22Rv1 (cell line): ENCODE results near the gene DENND2C.

Source experiments
- H3K27ac ChIP-seq: fragments of 450-650 bp; 2 replicates; pipeline ENCODE4 v1.5.1; 2017
- ZFX ChIP-seq: fragments of 450-650 bp; IDR thresholded peaks from 2 replicates; pipeline ENCODE4 v1.6.1; 2017; ENCODE audit warnings: antibody characterized with exemption, borderline replicate concordance
- TF ChIP-seq, protein P1 (sequence below): fragments of 450-650 bp; IDR thresholded peaks from 2 replicates; pipeline ENCODE4 v1.5.1; 2017; ENCODE audit warnings: mild to moderate bottlenecking

DENND2C gene

GRCh38 chr1:114561333-114561732, 108.5 kb downstream of the DENND2C start:
- no peak overlapping the region for H3K27ac ChIP-seq
- TF ChIP-seq, protein P1, sequence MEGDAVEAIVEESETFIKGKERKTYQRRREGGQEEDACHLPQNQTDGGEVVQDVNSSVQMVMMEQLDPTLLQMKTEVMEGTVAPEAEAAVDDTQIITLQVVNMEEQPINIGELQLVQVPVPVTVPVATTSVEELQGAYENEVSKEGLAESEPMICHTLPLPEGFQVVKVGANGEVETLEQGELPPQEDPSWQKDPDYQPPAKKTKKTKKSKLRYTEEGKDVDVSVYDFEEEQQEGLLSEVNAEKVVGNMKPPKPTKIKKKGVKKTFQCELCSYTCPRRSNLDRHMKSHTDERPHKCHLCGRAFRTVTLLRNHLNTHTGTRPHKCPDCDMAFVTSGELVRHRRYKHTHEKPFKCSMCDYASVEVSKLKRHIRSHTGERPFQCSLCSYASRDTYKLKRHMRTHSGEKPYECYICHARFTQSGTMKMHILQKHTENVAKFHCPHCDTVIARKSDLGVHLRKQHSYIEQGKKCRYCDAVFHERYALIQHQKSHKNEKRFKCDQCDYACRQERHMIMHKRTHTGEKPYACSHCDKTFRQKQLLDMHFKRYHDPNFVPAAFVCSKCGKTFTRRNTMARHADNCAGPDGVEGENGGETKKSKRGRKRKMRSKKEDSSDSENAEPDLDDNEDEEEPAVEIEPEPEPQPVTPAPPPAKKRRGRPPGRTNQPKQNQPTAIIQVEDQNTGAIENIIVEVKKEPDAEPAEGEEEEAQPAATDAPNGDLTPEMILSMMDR, result no peak
- no peak for TF ChIP-seq ZFX

DNA sequence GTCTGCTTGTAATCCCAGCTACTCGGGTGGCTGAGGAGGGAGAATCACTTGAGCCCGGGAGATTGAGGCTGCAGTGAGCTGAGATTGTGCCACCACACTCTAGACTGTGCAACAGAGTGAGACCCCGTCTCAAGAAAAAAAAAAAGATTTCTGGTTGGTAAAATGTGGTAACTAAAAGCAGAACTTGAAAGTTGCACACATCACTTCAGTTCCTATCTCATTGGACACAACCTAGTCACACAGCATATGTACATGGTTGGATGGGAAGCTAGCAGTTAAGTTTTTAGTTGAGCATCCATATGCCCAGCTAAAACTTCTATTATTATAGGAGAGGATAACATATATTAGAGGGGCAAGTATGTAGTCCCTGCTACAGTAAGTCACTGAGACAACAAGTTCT, 110.5 kb downstream of the DENND2C start:
- no peak overlapping the region for H3K27ac ChIP-seq
- TF ChIP-seq, protein P1, result no peak
- no peak for TF ChIP-seq ZFX

- TF ChIP-seq, protein P1, result peak; percentile 61
- no peak for TF ChIP-seq ZFX
- H3K27ac ChIP-seq, result no peak overlapping the region
Observed at GRCh38 chr1:114558544-114558943, 111.3 kb downstream of the DENND2C start.

GRCh38 chr1:114554577-114554976, 115.3 kb downstream of the DENND2C start:
- no peak overlapping the region for H3K27ac ChIP-seq
- TF ChIP-seq, protein P1, result no peak
- TF ChIP-seq ZFX, result no peak

DNA sequence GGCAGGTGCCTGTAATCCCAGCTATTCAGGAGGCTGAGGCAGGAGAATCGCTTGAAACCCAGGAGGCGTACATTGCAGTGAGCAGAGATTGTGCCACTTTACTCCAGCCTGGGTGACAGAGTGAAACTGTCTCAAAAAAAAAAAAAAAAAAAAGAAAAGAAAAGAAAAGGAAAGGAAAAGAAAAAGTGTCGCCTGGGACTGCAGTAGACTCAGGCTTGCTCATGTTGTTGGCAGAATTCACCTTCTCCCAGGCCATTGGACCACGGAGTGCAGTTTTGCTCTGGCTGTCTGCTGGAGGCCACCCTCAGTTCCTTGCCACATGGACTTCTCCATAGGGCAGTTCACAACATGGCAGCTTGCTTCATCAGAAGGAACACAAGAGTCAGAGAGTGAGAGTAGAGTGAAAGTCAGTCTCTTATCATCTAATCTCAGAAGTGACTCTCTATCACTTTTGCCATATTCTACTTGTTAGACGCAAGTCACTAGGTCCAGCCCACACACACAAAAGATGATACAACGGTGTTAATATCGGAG, 117.7 kb downstream of the DENND2C start:
- TF ChIP-seq, protein P1, result no peak
- no peak for TF ChIP-seq ZFX
- no peak overlapping the region for H3K27ac ChIP-seq

- TF ChIP-seq, protein P1, result no peak
- TF ChIP-seq ZFX, result no peak
Observed at GRCh38 chr1:114551400-114551799, 118.4 kb downstream of the DENND2C start.

DNA sequence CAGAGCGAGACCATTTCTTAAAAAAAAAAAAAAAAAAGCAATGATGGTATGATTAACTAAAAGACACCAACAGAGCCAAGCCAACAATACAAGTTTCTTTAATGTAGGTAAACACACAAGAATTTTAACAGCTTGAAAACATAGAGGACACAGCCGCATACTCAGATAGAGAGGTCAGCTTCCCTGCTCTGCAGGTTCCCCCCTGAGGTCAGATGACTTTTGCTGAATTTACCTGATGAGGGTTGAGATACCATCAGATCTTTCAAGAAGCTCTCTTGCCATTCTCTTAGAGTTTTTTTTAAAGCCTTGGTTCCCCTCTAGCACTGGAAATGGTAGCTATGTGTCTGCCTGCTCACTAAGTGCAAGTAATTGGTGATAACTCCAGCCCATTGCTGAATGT, 119.5 kb downstream of the DENND2C start:
- H3K27ac ChIP-seq, result no peak overlapping the region
- TF ChIP-seq, protein P1, result no peak
- no peak for TF ChIP-seq ZFX

More at GRCh38 chr1:114551400-114551799, 118.4 kb downstream of the DENND2C start:
- no peak overlapping the region for H3K27ac ChIP-seq
